Karpas-422 (cell line): ENCODE data around the gene MED9. TPM values are rescaled to one million over a fixed set of nuclear protein-coding genes. Genes with fewer than 3 reads are reported as not detected.

ENCODE experiments used
- DNase-seq: peaks from one replicate; pipeline ENCODE4 v3.0.0-alpha.2; 2015
- H2AFZ ChIP-seq: fragments of 200-600 bp; sonication (generic); 2 replicates; pipeline ENCODE4 v1.6.1; 2014; ENCODE audit warnings: antibody characterized with exemption, low read length, mixed read lengths
- H3K27ac ChIP-seq: fragments of 200-600 bp; sonication (generic); 2 replicates; pipeline ENCODE4 v1.5.1; 2014; ENCODE audit warnings: mild to moderate bottlenecking, low read length, moderate library complexity
- H3K27me3 ChIP-seq: fragments of 200-600 bp; sonication (generic); 2 replicates; pipeline ENCODE4 v1.6.1; 2014; ENCODE audit warnings: low read length, mixed read lengths
- H3K36me3 ChIP-seq: fragments of 200-600 bp; sonication (generic); 2 replicates; pipeline ENCODE4 v1.6.1; 2014; ENCODE audit warnings: low read length, mixed read lengths; ENCODE audit not compliant: insufficient read depth
- H3K4me1 ChIP-seq: fragments of 200-600 bp; sonication (generic); 2 replicates; pipeline ENCODE4 v1.6.1; 2014; ENCODE audit warnings: mild to moderate bottlenecking, low read length, mixed read lengths
- H3K4me2 ChIP-seq: fragments of 200-600 bp; sonication (generic); 2 replicates; pipeline ENCODE4 v1.6.1; 2014; ENCODE audit warnings: low read length, low read depth, mild to moderate bottlenecking; ENCODE audit not compliant: poor library complexity, severe bottlenecking
- H3K4me3 ChIP-seq: fragments of 200-600 bp; sonication (generic); 2 replicates; pipeline ENCODE4 v1.5.1; 2014; ENCODE audit warnings: mild to moderate bottlenecking, antibody characterized with exemption, low read length, mixed read lengths
- H3K79me2 ChIP-seq: fragments of 200-600 bp; sonication (generic); 2 replicates; pipeline ENCODE4 v1.6.1; 2014; ENCODE audit warnings: mild to moderate bottlenecking, low read length, mixed read lengths
- H3K9ac ChIP-seq: fragments of 200-600 bp; sonication (generic); 2 replicates; pipeline ENCODE4 v1.6.0; 2014; ENCODE audit warnings: low read length
- H3K9me2 ChIP-seq: fragments of 200-600 bp; sonication (generic), shearing (Covaris generic); replicated peaks from 2 replicates; pipeline ENCODE4 v1.6.0; 2014; ENCODE audit warnings: mild to moderate bottlenecking, low read length, moderate library complexity; ENCODE audit not compliant: insufficient read depth
- H3K9me3 ChIP-seq: fragments of 300-700, 200-600 bp; sonication (generic); 2 replicates; pipeline ENCODE4 v1.6.1; 2014; ENCODE audit warnings: low read length, mixed read lengths
- H4K20me1 ChIP-seq: fragments of 200-600 bp; sonication (generic); 2 replicates; pipeline ENCODE4 v1.6.1; 2014; ENCODE audit warnings: mild to moderate bottlenecking, antibody characterized with exemption, low read length, low read depth; ENCODE audit not compliant: insufficient read depth
- total RNA-seq: library from RNA; depleted of rRNA; stranded (reverse); fragments of >200 nt; shearing (Covaris generic); gene quantifications from 2 replicates; pipeline ENCODE4 v1.2.3, GENCODE V29; 2014; ENCODE audit warnings: low replicate concordance

Gene MED9
- total RNA-seq, 1 experiment from 2014 or later: 8.8 TPM

GRCh38 chr17:17532991-17533390 is 56.2 kb downstream of the MED9 start:
- Histone ChIP-seq H2AFZ (no peak overlapping the region), H3K4me3 (no peak overlapping the region), H3K27me3 (no peaks in the 10 kb centered on the region), H3K9me3 (no peaks in the 10 kb centered on the region), H3K79me2 (no peaks in the 10 kb centered on the region), H4K20me1 (peaks cover 26% of the 10 kb centered on the region), H3K9ac (no peak overlapping the region), H3K4me1 (no peaks in the 10 kb centered on the region), H3K4me2 (no peak overlapping the region), H3K36me3 (no peaks in the 10 kb centered on the region), H3K27ac (no peak overlapping the region), H3K9me2 (no peaks in the 10 kb centered on the region)
- no peak for DNase-seq

- Histone ChIP-seq H3K27me3 (no peaks in the 10 kb centered on the region), H2AFZ (no peak overlapping the region), H3K36me3 (no peaks in the 10 kb centered on the region), H3K9ac (no peak overlapping the region), H3K4me1 (no peaks in the 10 kb centered on the region), H3K9me3 (no peaks in the 10 kb centered on the region), H3K27ac (no peak overlapping the region), H3K4me2 (no peak overlapping the region), H3K4me3 (no peak overlapping the region), H4K20me1 (peaks cover 26% of the 10 kb centered on the region), H3K9me2 (no peaks in the 10 kb centered on the region), H3K79me2 (no peaks in the 10 kb centered on the region)
- no peak for DNase-seq
These were observed 57.2 kb downstream of the MED9 start for GRCh38 chr17:17533901-17534441.

- no peak overlapping the region for H3K9ac ChIP-seq
- H3K27me3 ChIP-seq: no peaks in the 10 kb centered on the region
- no peak for DNase-seq
- no peak overlapping the region for H2AFZ ChIP-seq
- H3K4me3 ChIP-seq: no peak overlapping the region
- no peaks in the 10 kb centered on the region for H3K9me3 ChIP-seq
- peaks cover 20% of the 10 kb centered on the region for H4K20me1 ChIP-seq
- H3K9me2 ChIP-seq: no peaks in the 10 kb centered on the region
- H3K27ac ChIP-seq: no peak overlapping the region
- no peaks in the 10 kb centered on the region for H3K36me3 ChIP-seq
- no peaks in the 10 kb centered on the region for H3K79me2 ChIP-seq
- H3K4me2 ChIP-seq: no peak overlapping the region
- H3K4me1 ChIP-seq: no peaks in the 10 kb centered on the region
These were observed 59.2 kb downstream of the MED9 start for GRCh38 chr17:17535957-17536356.

GRCh38 chr17:17536702-17537101 is 59.9 kb downstream of the MED9 start:
- Histone ChIP-seq H3K27me3 (no peaks in the 10 kb centered on the region), H3K27ac (no peak overlapping the region), H3K4me3 (no peak overlapping the region), H2AFZ (no peak overlapping the region), H3K36me3 (no peaks in the 10 kb centered on the region), H4K20me1 (peaks cover 19% of the 10 kb centered on the region), H3K4me2 (no peak overlapping the region), H3K9me3 (no peaks in the 10 kb centered on the region), H3K79me2 (no peaks in the 10 kb centered on the region), H3K4me1 (no peaks in the 10 kb centered on the region), H3K9ac (no peak overlapping the region), H3K9me2 (no peaks in the 10 kb centered on the region)
- no peak for DNase-seq

- H3K27ac ChIP-seq: no peak overlapping the region
- H3K27me3 ChIP-seq: no peaks in the 10 kb centered on the region
- H2AFZ ChIP-seq: no peak overlapping the region
- no peaks in the 10 kb centered on the region for H3K9me2 ChIP-seq
- no peaks in the 10 kb centered on the region for H3K9me3 ChIP-seq
- no peak overlapping the region for H3K4me2 ChIP-seq
- peaks cover 18% of the 10 kb centered on the region; the same call in 1 of the 2 replicates for H4K20me1 ChIP-seq
- H3K36me3 ChIP-seq: no peaks in the 10 kb centered on the region
- H3K79me2 ChIP-seq: no peaks in the 10 kb centered on the region
- no peaks in the 10 kb centered on the region for H3K4me1 ChIP-seq
- H3K9ac ChIP-seq: no peak overlapping the region
- no peak overlapping the region for H3K4me3 ChIP-seq
- no peak for DNase-seq
These were observed 60.7 kb downstream of the MED9 start for GRCh38 chr17:17537311-17538099.

GRCh38 chr17:17538417-17539391 is 61.9 kb downstream of the MED9 start:
- no peaks in the 10 kb centered on the region for H3K9me3 ChIP-seq
- H4K20me1 ChIP-seq: peaks cover 15% of the 10 kb centered on the region; the same call in 1 of the 2 replicates
- no peaks in the 10 kb centered on the region for H3K36me3 ChIP-seq
- H3K4me2 ChIP-seq: no peak overlapping the region
- no peak overlapping the region for H2AFZ ChIP-seq
- no peak overlapping the region for H3K9ac ChIP-seq
- H3K79me2 ChIP-seq: no peaks in the 10 kb centered on the region
- no peaks in the 10 kb centered on the region for H3K9me2 ChIP-seq
- H3K27ac ChIP-seq: no peak overlapping the region
- no peak for DNase-seq
- H3K4me1 ChIP-seq: no peaks in the 10 kb centered on the region
- H3K27me3 ChIP-seq: no peaks in the 10 kb centered on the region
- H3K4me3 ChIP-seq: no peak overlapping the region

- Histone ChIP-seq H3K36me3 (no peaks in the 10 kb centered on the region), H3K27me3 (no peaks in the 10 kb centered on the region)
These were observed 62.8 kb downstream of the MED9 start for GRCh38 chr17:17539591-17539990.

More at GRCh38 chr17:17539591-17539990, 62.8 kb downstream of the MED9 start:
- Histone ChIP-seq H2AFZ (no peak overlapping the region), H3K27ac (no peak overlapping the region), H3K4me3 (no peak overlapping the region), H3K9me3 (no peaks in the 10 kb centered on the region), H3K9me2 (no peaks in the 10 kb centered on the region), H4K20me1 (0 out of 2 replicates have a peak, but pooled peaks cover 15% of the 10 kb centered on the region), H3K4me1 (no peaks in the 10 kb centered on the region), H3K4me2 (no peak overlapping the region), H3K9ac (no peak overlapping the region), H3K79me2 (no peaks in the 10 kb centered on the region)
- no peak for DNase-seq
